Lung microvascular endothelial cell (primary cell): ENCODE results near the gene TCEAL1. TPM values are rescaled to one million over a fixed set of nuclear protein-coding genes. Genes with fewer than 3 reads are reported as not detected.
A peak's percentile ranks its signal among the peaks of the same experiment; 100 is the strongest.
"Not testable (repeated sequence)": the region's sequence is repeated elsewhere in the genome, so short reads cannot be mapped to it uniquely, and the experiment has no call there.

ENCODE experiments used
- DNase-seq, 2 donors: peaks; one replicate each; pipeline versions ENCODE4 v3.0.0 to v3.0.0-alpha.2; 2010; ENCODE audit warnings: low read depth in 2 of 2
- total RNA-seq: library from RNA; depleted of rRNA; stranded (reverse); fragments of >200 nt; gene quantifications from 2 replicates; pipeline ENCODE4 v1.2.1, GENCODE V29; 2014

Gene TCEAL1
- total RNA-seq, 1 donor from 2014 or later = 21.8 TPM

GRCh38 chrX:103631145-103631544 is 2.4 kb downstream of the TCEAL1 start:
- DNase-seq = no peak

GRCh38 chrX:103635436-103635835 is 6.7 kb downstream of the TCEAL1 start:
- no peak for DNase-seq

- no peak for DNase-seq
Observed at GRCh38 chrX:103637604-103638338, 9.0 kb downstream of the TCEAL1 start.

- DNase-seq = peak; percentile 9 to 27
Observed at GRCh38 chrX:103638479-103639346, 9.9 kb downstream of the TCEAL1 start.

- peak in 1 of 2 donors; percentile 17 for DNase-seq
Observed at GRCh38 chrX:103640401-103641155, 11.8 kb downstream of the TCEAL1 start.

- DNase-seq = no peak
Observed at GRCh38 chrX:103644125-103644524, 15.3 kb downstream of the TCEAL1 start.

- no peak for DNase-seq
Observed at GRCh38 chrX:103647630-103648029, 18.9 kb downstream of the TCEAL1 start.

GRCh38 chrX:103651151-103651773 is 22.5 kb downstream of the TCEAL1 start:
- no peak for DNase-seq

GRCh38 chrX:103655230-103656000 is 26.6 kb downstream of the TCEAL1 start:
- not testable (repeated sequence) for DNase-seq

- DNase-seq = peak; percentile 19 to 55
Observed at GRCh38 chrX:103656617-103657016, 27.8 kb downstream of the TCEAL1 start.

- not testable (repeated sequence) for DNase-seq
Observed at GRCh38 chrX:103657066-103657465, 28.3 kb downstream of the TCEAL1 start.

GRCh38 chrX:103658681-103659433 is 30.1 kb downstream of the TCEAL1 start:
- DNase-seq = no peak

GRCh38 chrX:103659460-103659859 is 30.7 kb downstream of the TCEAL1 start:
- not testable (repeated sequence) for DNase-seq

- DNase-seq = peak in 1 of 2 donors; percentile 9
Observed at GRCh38 chrX:103663981-103664762, 35.4 kb downstream of the TCEAL1 start.

- DNase-seq = no peak
Observed at GRCh38 chrX:103666202-103667107, 37.7 kb downstream of the TCEAL1 start.

GRCh38 chrX:103669745-103670144 is 41.0 kb downstream of the TCEAL1 start:
- no peak for DNase-seq

- peak in 1 of 2 donors; percentile 10 for DNase-seq
Observed at GRCh38 chrX:103674531-103675454, 46.0 kb downstream of the TCEAL1 start.
